Transverse colon (tissue), 3 donors: ENCODE data around the gene TRIM31.

Experiments
- EP300 ChIP-seq: sonication (generic); formaldehyde crosslinking; IDR thresholded peaks from one replicate; pipeline ENCODE4 v1.6.1; 2017; ENCODE audit warnings: antibody characterized with exemption, low read depth
- POLR2A ChIP-seq: fragments of 450-650 bp; IDR thresholded peaks from one replicate; pipeline ENCODE4 v1.6.1; 2016; ENCODE audit warnings: antibody characterized with exemption, mild to moderate bottlenecking, moderate library complexity
- POLR2AphosphoS5 ChIP-seq, 3 donors: sonication (generic); formaldehyde crosslinking; IDR thresholded peaks; one replicate each; pipeline ENCODE4 v1.6.1; 2016; ENCODE audit warnings: antibody characterized with exemption in 3 of 3

- TF ChIP-seq POLR2A (peak; percentile 97), POLR2AphosphoS5 (IDR thresholded peaks at IDR 0.05) (peak; percentile 92 to 97 (median 95)), EP300 (no peak)
These were observed 46.1 kb downstream of the TRIM31 start, which contains the start of gene PPP1R11 for GRCh38 chr6:30066577-30067459.
